GM21737 (cell line): ENCODE data around the gene GLB1L3.
"Not testable (repeated sequence)": the region's sequence is repeated elsewhere in the genome, so short reads cannot be mapped to it uniquely, and the experiment has no call there.

Experiments used
- ATAC-seq: cut with Tn5 transposase; IDR thresholded peaks from one replicate; pipeline ENCODE4 v1.9.1; 2021; ENCODE audit warnings: mild to moderate bottlenecking, moderate library complexity; ENCODE audit not compliant: unreplicated experiment

The GLB1L3 gene

GRCh38 chr11:134294664-134295063 lies 18.5 kb downstream of the GLB1L3 start:
- no peak for ATAC-seq

- no peak for ATAC-seq
These were observed 36.0 kb downstream of the GLB1L3 start for GRCh38 chr11:134312223-134312622.

DNA sequence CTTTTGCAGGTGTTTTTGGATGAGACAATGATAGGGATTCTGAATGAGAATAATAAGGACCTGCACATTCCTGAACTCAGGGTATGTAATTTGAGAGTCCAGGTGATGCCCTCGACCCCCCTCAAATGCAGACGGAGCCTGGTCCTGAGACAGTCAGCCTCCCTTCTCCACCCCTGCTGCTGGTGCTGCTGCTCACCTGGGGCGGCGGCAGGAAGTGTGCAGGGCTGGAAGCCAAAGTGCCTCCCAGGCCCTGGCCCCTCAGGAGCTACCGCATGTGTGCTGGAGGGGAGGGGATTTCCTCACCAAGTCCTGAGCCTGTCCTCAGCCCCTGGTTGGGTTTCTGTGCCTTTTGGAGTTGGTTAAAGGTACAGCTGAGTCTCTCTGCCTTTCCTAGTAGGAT lies 36.6 kb downstream of the GLB1L3 start:
- ATAC-seq = no peak

DNA sequence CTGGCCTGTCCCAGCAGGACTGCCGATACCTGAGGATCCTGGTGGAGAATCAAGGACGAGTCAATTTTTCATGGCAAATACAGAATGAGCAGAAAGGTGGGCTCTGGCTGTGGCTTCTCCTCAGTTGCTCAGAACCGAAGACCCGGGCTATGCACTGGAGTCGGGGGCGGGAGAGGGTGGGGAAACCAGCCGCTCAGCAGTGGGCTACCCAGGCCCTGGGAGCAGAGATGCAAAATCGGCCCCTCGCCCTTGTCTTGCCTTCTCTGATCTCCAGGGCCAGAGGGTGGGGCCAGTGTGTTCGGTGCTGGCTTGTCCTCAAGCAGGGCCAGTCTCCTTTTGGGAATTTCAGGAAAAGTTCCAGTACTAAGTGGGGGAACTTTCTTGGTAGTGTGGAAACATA lies 37.2 kb downstream of the GLB1L3 start:
- ATAC-seq = no peak

DNA sequence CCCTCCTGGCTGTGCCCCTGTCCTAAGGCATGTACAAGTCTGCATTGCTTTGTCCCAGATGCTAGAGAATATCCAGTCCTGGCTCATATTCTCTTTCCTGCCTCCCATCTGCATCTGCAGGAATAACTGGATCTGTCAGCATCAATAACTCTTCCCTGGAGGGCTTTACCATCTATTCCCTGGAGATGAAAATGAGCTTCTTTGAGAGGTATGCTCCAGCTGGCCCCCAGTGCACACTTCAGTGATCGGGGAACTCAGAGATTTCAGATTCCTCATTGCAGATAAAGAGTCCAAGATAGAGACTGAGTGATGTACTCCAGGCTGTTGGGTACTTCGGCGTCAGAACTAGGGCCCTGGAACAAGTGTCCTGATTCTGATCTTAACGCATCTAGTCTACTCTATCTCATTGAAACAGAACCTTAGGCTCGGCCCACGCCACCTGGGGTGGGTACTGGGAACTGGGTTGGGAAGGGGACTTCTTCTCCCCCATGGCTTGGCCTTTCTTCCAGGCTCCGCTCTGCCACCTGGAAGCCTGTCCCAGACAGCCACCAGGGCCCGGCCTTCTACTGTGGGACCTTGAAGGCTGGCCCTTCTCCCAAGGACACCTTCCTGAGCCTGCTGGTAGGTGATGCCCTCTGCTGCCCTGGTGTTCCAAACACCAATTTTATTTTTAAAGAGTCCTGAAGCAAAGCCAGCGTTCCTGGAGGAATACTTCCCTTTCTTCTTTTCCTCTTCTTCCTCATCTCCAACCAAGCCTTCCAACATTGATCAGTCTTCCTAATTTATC lies 37.8 kb downstream of the GLB1L3 start:
- ATAC-seq = no peak

DNA sequence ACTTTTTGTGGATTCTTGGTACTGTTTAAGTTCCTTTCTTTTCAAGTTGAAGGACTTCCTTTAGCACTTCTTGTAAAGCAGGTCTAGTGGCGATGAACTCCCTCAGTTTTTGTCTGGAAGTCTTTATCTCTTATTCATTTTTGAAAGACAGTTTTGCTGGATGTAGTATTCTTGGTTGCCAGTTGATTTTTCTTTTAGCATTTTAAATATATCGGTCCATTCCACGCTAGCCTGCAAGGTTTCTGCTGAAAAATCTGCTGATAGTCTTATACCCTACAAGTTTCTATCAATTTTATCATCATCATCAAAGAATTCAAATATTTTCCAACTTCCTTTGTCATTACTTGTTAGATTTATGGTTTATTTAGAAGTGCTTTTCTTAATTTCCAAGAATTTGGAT lies 40.9 kb downstream of the GLB1L3 start:
- no peak for ATAC-seq

GRCh38 chr11:134321373-134321772 lies 45.2 kb downstream of the GLB1L3 start:
- not testable (repeated sequence) for ATAC-seq

GRCh38 chr11:134322553-134322952 lies 46.4 kb downstream of the GLB1L3 start:
- ATAC-seq = no peak

GRCh38 chr11:134328433-134328832 lies 52.3 kb downstream of the GLB1L3 start:
- ATAC-seq = no peak

GRCh38 chr11:134330611-134331353 lies 54.6 kb downstream of the GLB1L3 start:
- ATAC-seq = no peak

- ATAC-seq = peak; percentile 81
These were observed 55.4 kb downstream of the GLB1L3 start, which contains the start of gene GLB1L2 for GRCh38 chr11:134331354-134332188. TSS of gene GLB1L2 (plus strand) at chr11:134331988. CDS start at chr11:134332062, 74 bp downstream.

- peak; percentile 24 for ATAC-seq
These were observed 56.0 kb downstream of the GLB1L3 start for GRCh38 chr11:134332189-134332631.

DNA sequence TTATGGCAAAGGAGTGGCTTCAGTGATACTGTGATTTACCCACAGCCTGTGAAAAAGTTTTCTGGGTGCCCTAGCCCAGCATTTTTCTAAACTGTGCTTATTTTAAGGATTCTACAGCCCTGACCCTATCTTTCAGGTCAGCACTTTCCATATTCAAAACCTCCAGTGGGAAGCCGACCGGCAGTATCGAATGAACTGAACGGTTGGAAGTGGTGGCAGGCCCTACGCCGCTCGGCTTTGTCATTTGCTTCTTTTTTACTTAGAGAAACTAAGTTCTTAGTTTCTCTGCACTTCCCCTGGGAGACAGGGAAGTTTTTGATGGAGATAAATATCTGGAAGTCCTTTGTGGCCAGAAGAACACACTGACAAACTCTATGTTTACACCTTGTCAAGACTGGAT lies 56.6 kb downstream of the GLB1L3 start:
- ATAC-seq = no peak

DNA sequence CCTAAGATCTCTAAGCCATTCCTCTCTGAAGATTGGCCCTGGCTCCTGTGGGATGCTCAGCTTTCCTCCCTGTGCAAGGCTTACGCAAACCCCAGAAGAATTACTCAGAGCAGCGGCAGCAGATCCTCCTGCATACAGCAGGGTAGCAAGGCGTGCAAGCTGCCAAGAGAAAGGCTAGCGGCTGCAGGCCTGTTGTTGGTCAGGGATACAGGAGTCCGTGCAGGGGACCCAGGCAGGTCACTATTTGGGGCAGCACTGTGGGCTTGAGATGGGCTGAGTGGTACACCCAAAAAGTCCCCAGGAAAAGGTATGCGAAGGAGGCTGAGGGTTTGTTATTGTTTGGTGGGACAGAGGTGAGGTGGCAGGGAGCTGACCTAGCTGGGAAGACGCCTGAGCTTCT lies 57.1 kb downstream of the GLB1L3 start:
- no peak for ATAC-seq

DNA sequence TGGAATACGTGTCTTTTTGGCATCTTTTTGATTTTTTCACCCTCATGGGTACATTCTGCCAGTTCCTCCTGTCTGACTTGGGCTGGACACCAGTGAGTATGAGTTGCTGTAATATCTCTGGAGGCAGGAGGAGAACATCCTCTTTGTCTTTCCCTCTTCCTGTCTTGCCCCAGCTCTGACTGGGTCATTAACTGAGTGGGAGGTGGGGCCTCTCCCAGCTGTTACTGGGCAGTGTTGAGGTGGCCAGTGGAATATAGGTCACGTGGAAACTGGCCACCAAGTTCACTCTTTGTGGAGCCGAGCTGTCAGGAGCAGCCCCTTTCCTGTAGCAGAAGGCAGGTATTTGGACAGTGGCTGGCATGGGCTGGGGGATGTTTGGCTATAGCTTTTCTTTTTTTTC lies 57.8 kb downstream of the GLB1L3 start:
- no peak for ATAC-seq

- ATAC-seq = no peak
These were observed 58.8 kb downstream of the GLB1L3 start for GRCh38 chr11:134334796-134335571.

GRCh38 chr11:134337051-134337450 lies 60.9 kb downstream of the GLB1L3 start:
- no peak for ATAC-seq

DNA sequence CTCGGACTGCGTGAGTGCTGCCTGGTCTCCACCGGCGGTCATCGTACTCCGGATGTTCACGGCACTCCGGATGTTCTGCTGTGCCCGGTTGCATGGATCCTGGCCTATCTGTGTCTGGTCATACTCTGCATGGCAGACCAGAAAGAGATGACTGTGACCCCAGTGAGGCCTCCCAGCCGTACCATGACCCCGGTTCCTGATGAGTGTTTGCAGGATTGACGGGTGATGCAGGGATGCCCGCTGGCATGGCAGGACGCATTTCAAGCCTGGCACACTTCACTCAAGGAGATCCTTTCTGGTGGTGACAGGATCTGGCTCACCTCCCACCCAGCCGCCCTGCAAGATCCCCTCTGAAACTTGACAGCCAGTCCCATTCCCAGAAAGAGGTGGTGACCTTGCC lies 61.9 kb downstream of the GLB1L3 start:
- no peak for ATAC-seq

DNA sequence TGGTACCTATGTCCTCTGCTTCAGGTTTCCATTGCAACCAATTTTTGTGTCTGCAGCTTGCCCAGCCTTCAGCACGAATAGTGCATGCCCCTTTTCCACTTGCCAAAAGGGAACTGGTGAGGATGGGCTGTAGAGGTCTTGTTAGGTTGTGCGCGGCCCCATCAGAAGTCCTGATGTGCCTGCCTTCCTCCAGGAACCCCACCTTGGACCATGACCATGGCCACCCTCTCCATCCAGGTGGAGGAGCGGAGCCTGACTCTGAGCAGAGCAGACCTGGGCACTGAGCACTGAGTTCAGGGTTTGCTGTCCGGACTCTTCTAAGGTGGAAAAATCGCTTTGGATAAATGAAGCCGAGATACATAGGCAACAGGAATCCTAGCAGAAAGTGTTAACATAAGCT lies 62.5 kb downstream of the GLB1L3 start:
- ATAC-seq = no peak

DNA sequence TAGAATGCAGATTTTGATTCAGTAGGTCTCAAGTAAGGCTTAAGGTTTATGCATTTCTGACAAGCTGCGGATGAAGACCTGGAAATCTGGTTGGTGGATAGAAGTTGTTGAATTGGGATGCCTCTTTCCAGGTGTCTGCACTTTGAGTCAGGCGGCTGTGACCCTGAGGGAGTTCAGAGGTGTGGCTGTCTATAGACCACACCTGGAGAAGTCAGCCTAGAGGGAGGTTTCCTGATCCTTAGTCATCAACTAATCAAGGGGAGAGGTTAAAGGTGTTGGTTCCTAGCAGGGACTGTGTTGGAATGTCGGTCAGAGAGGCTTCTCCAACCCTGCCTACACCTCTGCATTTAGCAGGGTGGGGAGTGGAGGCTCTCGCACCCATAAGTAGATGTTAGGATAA lies 63.6 kb downstream of the GLB1L3 start:
- ATAC-seq = no peak
